AG10803 (cell line): Measurements from ENCODE around the gene NPRL2.

ENCODE experiments used
- DNase-seq: peaks from one replicate; pipeline ENCODE4 v3.0.0; 2010; ENCODE audit warnings: low read depth
- H3K4me3 ChIP-seq: 2 replicates; pipeline ENCODE4 v1.5.1; 2011; ENCODE audit warnings: mild to moderate bottlenecking, low read length, control low read depth
- CTCF ChIP-seq: conservative IDR thresholded peaks from 2 replicates; pipeline ENCODE4 v1.5.1; 2011; ENCODE audit warnings: mild to moderate bottlenecking, low read length, control low read depth, inconsistent platforms

Gene NPRL2

GRCh38 chr3:50322115-50322385 is 28.5 kb downstream of the NPRL2 start:
- TF ChIP-seq CTCF: no peak
- no peak for DNase-seq
- H3K4me3 ChIP-seq: peak overlapping the region; percentile 71

DNA sequence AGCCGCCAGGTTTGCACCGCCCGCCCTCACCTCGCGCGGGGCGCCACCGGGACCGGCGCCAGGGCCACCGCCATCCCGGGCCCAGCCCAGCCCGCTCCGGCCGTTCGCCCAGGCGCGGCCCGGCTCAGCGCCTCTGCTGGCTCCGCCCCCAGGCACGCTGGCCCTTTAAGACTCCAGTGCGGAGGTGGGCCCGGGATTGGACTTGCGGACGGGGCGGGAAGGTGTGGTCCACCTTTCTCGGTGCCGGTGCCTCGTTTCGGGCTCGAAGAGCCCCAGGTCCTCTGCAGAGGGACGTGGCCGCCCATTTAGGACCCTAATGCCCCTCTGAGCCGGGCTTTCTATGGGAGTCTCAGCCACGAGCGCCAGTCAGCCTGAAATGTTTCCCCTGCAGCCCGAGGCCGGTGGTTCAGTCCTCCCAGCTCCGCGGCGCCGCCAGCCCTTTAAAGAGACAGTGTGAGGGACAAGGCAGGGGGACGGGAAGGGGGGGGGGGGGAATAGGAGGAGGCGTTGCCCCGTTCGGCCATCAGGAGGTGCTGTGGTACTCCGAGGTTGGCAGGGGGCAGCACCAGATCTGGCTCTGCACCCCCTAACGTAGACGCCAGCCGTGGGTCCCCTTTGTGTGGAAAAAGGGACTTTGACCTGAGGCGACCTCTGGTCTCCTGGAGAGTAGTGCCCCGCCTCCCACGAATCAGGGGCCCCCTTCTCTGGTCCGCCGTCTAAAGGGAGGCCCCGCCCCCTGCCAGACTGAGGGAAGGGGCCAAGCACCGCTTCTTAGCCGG is 29.1 kb downstream of the NPRL2 start:
- peak; percentile 42 for TF ChIP-seq CTCF
- DNase-seq: peak; percentile 84
- H3K4me3 ChIP-seq: peak overlapping the region; percentile 71

- peak overlapping the region; percentile 71 for H3K4me3 ChIP-seq
- no peak for TF ChIP-seq CTCF
- DNase-seq: peak; percentile 50
Measured at GRCh38 chr3:50320853-50321335, 29.7 kb downstream of the NPRL2 start.

DNA sequence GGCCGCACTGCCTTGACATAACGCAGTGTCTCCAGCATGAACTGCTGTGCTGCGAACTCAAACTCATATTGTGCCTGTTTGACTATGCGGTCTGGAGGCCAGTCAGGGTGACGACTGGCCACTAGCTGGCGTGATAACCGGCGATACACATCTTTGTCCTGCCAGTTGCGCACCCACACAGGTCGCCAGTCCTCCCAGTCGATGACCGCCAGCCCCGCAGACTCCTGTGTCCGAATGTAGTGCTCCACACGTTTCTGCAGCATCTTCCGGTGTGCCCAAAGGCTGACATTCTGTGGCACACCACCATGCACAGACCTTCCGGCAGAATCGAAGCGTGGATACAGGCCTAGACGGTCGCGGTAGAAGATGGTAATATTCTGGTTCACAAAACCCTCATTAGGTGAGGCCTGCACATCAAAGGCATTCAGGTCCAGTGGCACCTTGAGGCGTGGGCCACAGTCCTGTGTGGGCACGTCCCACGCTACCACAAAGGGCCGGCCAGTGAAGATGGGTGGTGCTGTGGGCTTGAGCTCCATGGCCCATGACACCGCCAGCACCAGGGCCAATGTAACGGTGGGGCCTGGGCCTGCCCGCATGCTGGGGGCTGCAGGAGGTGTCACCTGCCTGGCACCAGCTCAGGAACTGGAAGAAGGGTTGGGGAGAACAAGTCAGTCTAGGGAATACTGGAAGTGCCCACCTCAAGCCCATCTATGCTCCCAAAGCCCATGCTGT is 30.5 kb downstream of the NPRL2 start:
- no peak for DNase-seq
- TF ChIP-seq CTCF: no peak

GRCh38 chr3:50319181-50319893 is 31.2 kb downstream of the NPRL2 start:
- no peak overlapping the region for H3K4me3 ChIP-seq

More for the DNA sequence above, 30.5 kb downstream of the NPRL2 start:
- H3K4me3 ChIP-seq: peak overlapping the region; percentile 71

GRCh38 chr3:50318615-50319014 is 32.0 kb downstream of the NPRL2 start:
- no peak overlapping the region for H3K4me3 ChIP-seq
- DNase-seq: no peak
- no peak for TF ChIP-seq CTCF

More at GRCh38 chr3:50319181-50319893, 31.2 kb downstream of the NPRL2 start:
- DNase-seq: no peak
- TF ChIP-seq CTCF: no peak
